ENCODE measurements around the gene NRIP2. TPM values are rescaled to one million over a fixed set of nuclear protein-coding genes. Genes with fewer than 3 reads are reported as not detected.

Gene NRIP2
- total RNA-seq, 2 experiments from 2014 or later: not detected

GRCh38 chr12:2811801-2812200 is 23.0 kb downstream of the NRIP2 start:
- Histone ChIP-seq H3K27me3 (ENCODE audit: control insufficient read depth in 1 of 2, insufficient read depth in 2 of 2, low read length in 2 of 2) (no peaks in the 10 kb centered on the region), H3K9me3 (ENCODE audit: control insufficient read depth in 1 of 2, insufficient read depth in 1 of 2, low read length in 2 of 2) (no peaks in the 10 kb centered on the region), H3K4me1 (ENCODE audit: insufficient read depth, low read length) (peaks cover 18% of the 10 kb centered on the region), H3K4me3 (ENCODE audit: low read length) (peak overlapping the region; percentile 82), H3K36me3 (ENCODE audit: insufficient read depth, low read length) (peaks cover 13% of the 10 kb centered on the region), H3K27ac (ENCODE audit: low read depth in 1 of 2, low read length in 2 of 2) (peak overlapping the region in 1 of 2 donors; percentile 93)
- Mint-ChIP-seq H3K4me1 (ENCODE audit: low read depth) (peaks cover 37% of the 10 kb centered on the region), H3K9me3 (no peaks in the 10 kb centered on the region), H3K27me3 (no peaks in the 10 kb centered on the region), H3K4me3 (peak overlapping the region; percentile 96), H3K36me3 (ENCODE audit: low read depth) (peaks cover 32% of the 10 kb centered on the region), H3K27ac (peak overlapping the region; percentile 99)
- no peak for ATAC-seq (ENCODE audit: poor library complexity)
- CTCF ChIA-PET: no interaction called here
- intact Hi-C loops (cut with DNase I, micrococcal nuclease): loop anchor here (1.0 to 5.0 kb wide), 5 partner anchors 18 to 120 kb away; partner anchors contain the start of genes FKBP4 (in 1 of the 2), FOXM1 (in 1 of the 2), RHNO1 (in 1 of the 2) and TULP3 (in 1 of the 2)
- TF ChIP-seq CTCF (IDR thresholded peaks at IDR 0.05): no peak
- no peak for DNase-seq
- POLR2A ChIA-PET: interaction anchor here (1.0 to 2.1 kb wide), 2 partner anchors 16 to 17 kb away, joined by 3 to 37 read pairs; partner anchors contain the start of gene FKBP4

GRCh38 chr12:2806700-2807099 is 28.1 kb downstream of the NRIP2 start:
- Histone ChIP-seq H3K9me3 (ENCODE audit: control insufficient read depth in 1 of 2, insufficient read depth in 1 of 2, low read length in 2 of 2) (no peaks in the 10 kb centered on the region), H3K27me3 (ENCODE audit: control insufficient read depth in 1 of 2, insufficient read depth in 2 of 2, low read length in 2 of 2) (no peaks in the 10 kb centered on the region), H3K4me1 (ENCODE audit: insufficient read depth, low read length) (peaks cover 2% of the 10 kb centered on the region), H3K4me3 (ENCODE audit: low read length) (no peak overlapping the region), H3K27ac (ENCODE audit: low read depth in 1 of 2, low read length in 2 of 2) (no peak overlapping the region), H3K36me3 (ENCODE audit: insufficient read depth, low read length) (peaks cover 27% of the 10 kb centered on the region)
- peaks cover 48% of the 10 kb centered on the region for H3K36me3 Mint-ChIP-seq (ENCODE audit: low read depth)
- TF ChIP-seq CTCF (IDR thresholded peaks at IDR 0.05): no peak
- H3K27me3 Mint-ChIP-seq: no peaks in the 10 kb centered on the region
- ATAC-seq (ENCODE audit: poor library complexity): no peak
- H3K27ac Mint-ChIP-seq: no peak overlapping the region
- no peaks in the 10 kb centered on the region for H3K9me3 Mint-ChIP-seq
- CTCF ChIA-PET: no interaction called here
- intact Hi-C loops (cut with DNase I, micrococcal nuclease): loop anchor here in 1 of 2 experiments (10.0 kb wide), 1 partner anchor 1838 kb away; the partner anchor contains the start of genes AKAP3 and NDUFA9
- POLR2A ChIA-PET: no interaction called here
- H3K4me1 Mint-ChIP-seq (ENCODE audit: low read depth): peaks cover 4% of the 10 kb centered on the region
- H3K4me3 Mint-ChIP-seq: no peak overlapping the region
- DNase-seq: no peak

- Mint-ChIP-seq H3K27ac (no peak overlapping the region), H3K27me3 (no peaks in the 10 kb centered on the region), H3K4me1 (ENCODE audit: low read depth) (no peaks in the 10 kb centered on the region), H3K9me3 (no peaks in the 10 kb centered on the region), H3K36me3 (ENCODE audit: low read depth) (peaks cover 64% of the 10 kb centered on the region), H3K4me3 (no peak overlapping the region)
- Histone ChIP-seq H3K27ac (ENCODE audit: low read depth in 1 of 2, low read length in 2 of 2) (no peak overlapping the region), H3K36me3 (ENCODE audit: insufficient read depth, low read length) (peaks cover 43% of the 10 kb centered on the region), H3K9me3 (ENCODE audit: control insufficient read depth in 1 of 2, insufficient read depth in 1 of 2, low read length in 2 of 2) (no peaks in the 10 kb centered on the region), H3K4me3 (ENCODE audit: low read length) (no peak overlapping the region), H3K4me1 (ENCODE audit: insufficient read depth, low read length) (no peaks in the 10 kb centered on the region), H3K27me3 (ENCODE audit: control insufficient read depth in 1 of 2, insufficient read depth in 2 of 2, low read length in 2 of 2) (no peaks in the 10 kb centered on the region)
- ChIA-PET CTCF (no interaction called here), POLR2A (interaction anchor here (1.7 kb wide), 1 partner anchor 9 kb away, joined by 5 read pairs; no protein-coding TSS in a partner anchor)
- DNase-seq: no peak
- ATAC-seq (ENCODE audit: poor library complexity): no peak
- TF ChIP-seq CTCF (IDR thresholded peaks at IDR 0.05): no peak
- intact Hi-C loops (cut with DNase I, micrococcal nuclease): loop anchor here in 1 of 2 experiments (10.0 kb wide), 1 partner anchor 1840 kb away; the partner anchor contains the start of genes AKAP3 and NDUFA9
Observed at GRCh38 chr12:2805143-2805520, 29.7 kb downstream of the NRIP2 start.
